ENCODE measurements around the gene RNF130.

Gene RNF130

GRCh38 chr5:179936976-179937681 lies 134.4 kb downstream of the RNF130 start:
- no peak overlapping the region for H3K27ac Mint-ChIP-seq
- H3K4me3 Mint-ChIP-seq, result no peak overlapping the region
- peaks cover 8% of the 10 kb centered on the region for H3K27me3 Mint-ChIP-seq (ENCODE audit: low read depth)
- no peaks in the 10 kb centered on the region for H3K4me1 Mint-ChIP-seq (ENCODE audit: low read depth)
- H3K36me3 Mint-ChIP-seq (ENCODE audit: low read depth), result no peaks in the 10 kb centered on the region
- H3K9me3 Mint-ChIP-seq, result no peaks in the 10 kb centered on the region

- Mint-ChIP-seq H3K36me3 (ENCODE audit: low read depth) (no peaks in the 10 kb centered on the region), H3K4me1 (ENCODE audit: low read depth) (no peaks in the 10 kb centered on the region), H3K27ac (no peak overlapping the region), H3K9me3 (no peaks in the 10 kb centered on the region), H3K27me3 (ENCODE audit: low read depth) (no peaks in the 10 kb centered on the region), H3K4me3 (no peak overlapping the region)
Measured at GRCh38 chr5:179930788-179931473, 140.6 kb downstream of the RNF130 start.

GRCh38 chr5:179927824-179928223 lies 143.7 kb downstream of the RNF130 start:
- Mint-ChIP-seq H3K9me3 (no peaks in the 10 kb centered on the region), H3K4me1 (ENCODE audit: low read depth) (no peaks in the 10 kb centered on the region), H3K27ac (no peak overlapping the region), H3K27me3 (ENCODE audit: low read depth) (no peaks in the 10 kb centered on the region), H3K4me3 (no peak overlapping the region), H3K36me3 (ENCODE audit: low read depth) (no peaks in the 10 kb centered on the region)

GRCh38 chr5:179926657-179927056 lies 144.9 kb downstream of the RNF130 start:
- Mint-ChIP-seq H3K4me3 (no peak overlapping the region), H3K27me3 (ENCODE audit: low read depth) (no peaks in the 10 kb centered on the region), H3K9me3 (no peaks in the 10 kb centered on the region)

GRCh38 chr5:179923436-179923835 lies 148.1 kb downstream of the RNF130 start:
- Mint-ChIP-seq H3K27ac (no peak overlapping the region), H3K4me1 (ENCODE audit: low read depth) (no peaks in the 10 kb centered on the region), H3K27me3 (ENCODE audit: low read depth) (no peaks in the 10 kb centered on the region), H3K4me3 (no peak overlapping the region), H3K9me3 (no peaks in the 10 kb centered on the region), H3K36me3 (ENCODE audit: low read depth) (no peaks in the 10 kb centered on the region)

More at GRCh38 chr5:179926657-179927056, 144.9 kb downstream of the RNF130 start:
- H3K36me3 Mint-ChIP-seq (ENCODE audit: low read depth), result no peaks in the 10 kb centered on the region
- no peak overlapping the region for H3K27ac Mint-ChIP-seq
- no peaks in the 10 kb centered on the region for H3K4me1 Mint-ChIP-seq (ENCODE audit: low read depth)

- no peaks in the 10 kb centered on the region for H3K4me1 Mint-ChIP-seq (ENCODE audit: low read depth)
- no peak overlapping the region for H3K27ac Mint-ChIP-seq
- H3K9me3 Mint-ChIP-seq, result no peaks in the 10 kb centered on the region
- no peak overlapping the region for H3K4me3 Mint-ChIP-seq
- peaks cover 3% of the 10 kb centered on the region for H3K27me3 Mint-ChIP-seq (ENCODE audit: low read depth)
- H3K36me3 Mint-ChIP-seq (ENCODE audit: low read depth), result no peaks in the 10 kb centered on the region
Measured at GRCh38 chr5:179920175-179920574, 151.4 kb downstream of the RNF130 start.

- no peak overlapping the region for H3K4me3 Mint-ChIP-seq
- no peaks in the 10 kb centered on the region for H3K4me1 Mint-ChIP-seq (ENCODE audit: low read depth)
- H3K27me3 Mint-ChIP-seq (ENCODE audit: low read depth), result peaks cover 3% of the 10 kb centered on the region
- no peaks in the 10 kb centered on the region for H3K9me3 Mint-ChIP-seq
- no peaks in the 10 kb centered on the region for H3K36me3 Mint-ChIP-seq (ENCODE audit: low read depth)
- no peak overlapping the region for H3K27ac Mint-ChIP-seq
Measured at GRCh38 chr5:179919487-179920060, 152.0 kb downstream of the RNF130 start.

GRCh38 chr5:179918742-179919486 lies 152.6 kb downstream of the RNF130 start:
- H3K4me3 Mint-ChIP-seq, result no peak overlapping the region
- H3K9me3 Mint-ChIP-seq, result no peaks in the 10 kb centered on the region
- no peak overlapping the region for H3K27ac Mint-ChIP-seq
- peaks cover 3% of the 10 kb centered on the region for H3K27me3 Mint-ChIP-seq (ENCODE audit: low read depth)
- no peaks in the 10 kb centered on the region for H3K36me3 Mint-ChIP-seq (ENCODE audit: low read depth)
- H3K4me1 Mint-ChIP-seq (ENCODE audit: low read depth), result no peaks in the 10 kb centered on the region

- H3K4me1 Mint-ChIP-seq (ENCODE audit: low read depth), result no peaks in the 10 kb centered on the region
- H3K27ac Mint-ChIP-seq, result no peak overlapping the region
- H3K9me3 Mint-ChIP-seq, result no peaks in the 10 kb centered on the region
- no peak overlapping the region for H3K4me3 Mint-ChIP-seq
- peaks cover 3% of the 10 kb centered on the region for H3K27me3 Mint-ChIP-seq (ENCODE audit: low read depth)
- no peaks in the 10 kb centered on the region for H3K36me3 Mint-ChIP-seq (ENCODE audit: low read depth)
Measured at GRCh38 chr5:179916523-179916922, 155.0 kb downstream of the RNF130 start.

GRCh38 chr5:179915406-179915935 lies 156.1 kb downstream of the RNF130 start:
- no peak overlapping the region for H3K27ac Mint-ChIP-seq
- peaks cover 3% of the 10 kb centered on the region for H3K27me3 Mint-ChIP-seq (ENCODE audit: low read depth)
- H3K9me3 Mint-ChIP-seq, result no peaks in the 10 kb centered on the region
- no peaks in the 10 kb centered on the region for H3K36me3 Mint-ChIP-seq (ENCODE audit: low read depth)
- no peak overlapping the region for H3K4me3 Mint-ChIP-seq
- no peaks in the 10 kb centered on the region for H3K4me1 Mint-ChIP-seq (ENCODE audit: low read depth)

GRCh38 chr5:179914032-179914755 lies 157.4 kb downstream of the RNF130 start:
- H3K4me3 Mint-ChIP-seq, result no peak overlapping the region
- H3K36me3 Mint-ChIP-seq (ENCODE audit: low read depth), result no peaks in the 10 kb centered on the region
- no peaks in the 10 kb centered on the region for H3K4me1 Mint-ChIP-seq (ENCODE audit: low read depth)
- no peak overlapping the region for H3K27ac Mint-ChIP-seq
- H3K27me3 Mint-ChIP-seq (ENCODE audit: low read depth), result peaks cover 3% of the 10 kb centered on the region
- H3K9me3 Mint-ChIP-seq, result no peaks in the 10 kb centered on the region

GRCh38 chr5:179913461-179913860 lies 158.1 kb downstream of the RNF130 start:
- Mint-ChIP-seq H3K4me1 (ENCODE audit: low read depth) (no peaks in the 10 kb centered on the region), H3K9me3 (no peaks in the 10 kb centered on the region), H3K27ac (no peak overlapping the region), H3K4me3 (no peak overlapping the region), H3K27me3 (ENCODE audit: low read depth) (peaks cover 3% of the 10 kb centered on the region), H3K36me3 (ENCODE audit: low read depth) (no peaks in the 10 kb centered on the region)

- Mint-ChIP-seq H3K36me3 (ENCODE audit: low read depth) (no peaks in the 10 kb centered on the region), H3K9me3 (no peaks in the 10 kb centered on the region), H3K4me1 (ENCODE audit: low read depth) (no peaks in the 10 kb centered on the region), H3K27me3 (ENCODE audit: low read depth) (no peaks in the 10 kb centered on the region), H3K4me3 (no peak overlapping the region), H3K27ac (no peak overlapping the region)
Measured at GRCh38 chr5:179912951-179913350, 158.6 kb downstream of the RNF130 start.

- Mint-ChIP-seq H3K27me3 (ENCODE audit: low read depth) (no peaks in the 10 kb centered on the region), H3K36me3 (ENCODE audit: low read depth) (no peaks in the 10 kb centered on the region), H3K4me3 (no peak overlapping the region), H3K27ac (no peak overlapping the region), H3K9me3 (no peaks in the 10 kb centered on the region), H3K4me1 (ENCODE audit: low read depth) (no peaks in the 10 kb centered on the region)
Measured at GRCh38 chr5:179912386-179912785, 159.2 kb downstream of the RNF130 start.

All from T-helper 1 cell treated with Interleukin-12 subunit alpha and Interleukin-12 subunit beta and Interleukin-4 antibody, amounts not matched to agents 30 μg/mL and 1 μg/mL, for 36 hours (primary cell).